C4-2B (cell line): ENCODE data around the gene LDHB.

Experiments
- ZFX ChIP-seq: fragments of 450-650 bp; IDR thresholded peaks from 2 replicates; pipeline ENCODE4 v1.6.1; 2017
- TF ChIP-seq, protein P1 (sequence below): fragments of 450-650 bp; conservative IDR thresholded peaks from 2 replicates; pipeline ENCODE4 v1.5.1; 2017; ENCODE audit warnings: mild to moderate bottlenecking

DNA sequence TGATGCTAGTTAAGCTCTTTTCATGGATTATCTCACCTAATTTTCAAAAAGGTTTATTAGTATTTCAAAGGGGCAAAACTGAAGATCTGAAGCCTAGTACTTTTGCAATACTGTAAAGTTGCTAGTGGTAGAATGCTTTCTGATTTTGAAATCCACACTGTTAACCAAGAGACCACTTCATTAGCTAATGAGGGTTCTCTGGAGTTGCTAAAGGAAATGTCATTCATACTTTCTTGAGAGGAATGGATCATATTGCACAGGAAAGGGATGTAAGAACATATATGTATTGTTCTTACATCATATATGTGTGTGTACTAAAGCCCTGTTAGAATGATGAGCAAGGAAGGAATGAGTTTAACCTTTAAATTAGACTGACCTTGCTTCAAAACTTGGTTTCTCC is 39.0 kb upstream of the LDHB start:
- TF ChIP-seq, protein P1, sequence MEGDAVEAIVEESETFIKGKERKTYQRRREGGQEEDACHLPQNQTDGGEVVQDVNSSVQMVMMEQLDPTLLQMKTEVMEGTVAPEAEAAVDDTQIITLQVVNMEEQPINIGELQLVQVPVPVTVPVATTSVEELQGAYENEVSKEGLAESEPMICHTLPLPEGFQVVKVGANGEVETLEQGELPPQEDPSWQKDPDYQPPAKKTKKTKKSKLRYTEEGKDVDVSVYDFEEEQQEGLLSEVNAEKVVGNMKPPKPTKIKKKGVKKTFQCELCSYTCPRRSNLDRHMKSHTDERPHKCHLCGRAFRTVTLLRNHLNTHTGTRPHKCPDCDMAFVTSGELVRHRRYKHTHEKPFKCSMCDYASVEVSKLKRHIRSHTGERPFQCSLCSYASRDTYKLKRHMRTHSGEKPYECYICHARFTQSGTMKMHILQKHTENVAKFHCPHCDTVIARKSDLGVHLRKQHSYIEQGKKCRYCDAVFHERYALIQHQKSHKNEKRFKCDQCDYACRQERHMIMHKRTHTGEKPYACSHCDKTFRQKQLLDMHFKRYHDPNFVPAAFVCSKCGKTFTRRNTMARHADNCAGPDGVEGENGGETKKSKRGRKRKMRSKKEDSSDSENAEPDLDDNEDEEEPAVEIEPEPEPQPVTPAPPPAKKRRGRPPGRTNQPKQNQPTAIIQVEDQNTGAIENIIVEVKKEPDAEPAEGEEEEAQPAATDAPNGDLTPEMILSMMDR = no peak
- TF ChIP-seq ZFX = no peak
